Retinal pigment epithelial cell (primary cell): ENCODE data around the gene ACP1.

Experiments
- DNase-seq: peaks from one replicate; pipeline ENCODE4 v3.0.0-alpha.2; 2010; ENCODE audit warnings: low read depth
- H3K4me3 ChIP-seq: 2 replicates; pipeline ENCODE4 v1.5.1; 2011; ENCODE audit warnings: mild to moderate bottlenecking, low read length, control low read depth, moderate library complexity
- CTCF ChIP-seq: conservative IDR thresholded peaks from 2 replicates; pipeline ENCODE4 v1.5.1; 2011; ENCODE audit warnings: low read depth, low read length, control low read depth, inconsistent platforms

The ACP1 gene

GRCh38 chr2:285531-285930 is 20.8 kb downstream of the ACP1 start:
- H3K4me3 ChIP-seq, result no peak overlapping the region
- no peak for TF ChIP-seq CTCF
- DNase-seq, result no peak

- no peak for TF ChIP-seq CTCF
- no peak overlapping the region for H3K4me3 ChIP-seq
- no peak for DNase-seq
These were observed 21.3 kb downstream of the ACP1 start for GRCh38 chr2:286035-286434.

- H3K4me3 ChIP-seq, result no peak overlapping the region
- no peak for DNase-seq
- TF ChIP-seq CTCF, result no peak
These were observed 22.1 kb downstream of the ACP1 start for GRCh38 chr2:286774-287392.

- H3K4me3 ChIP-seq, result no peak overlapping the region
- no peak for TF ChIP-seq CTCF
- DNase-seq, result no peak
These were observed 22.7 kb downstream of the ACP1 start for GRCh38 chr2:287471-287885.

- H3K4me3 ChIP-seq, result no peak within 1 kb of the TSS
- no peak for DNase-seq
- TF ChIP-seq CTCF, result no peak
These were observed 23.4 kb downstream of the ACP1 start, which contains the start of gene ALKAL2 for GRCh38 chr2:287911-288757. Gene ALKAL2 (minus strand): TSS chr2:288091. CDS start chr2:287835, 256 bp downstream.

GRCh38 chr2:288758-289361 is 24.1 kb downstream of the ACP1 start:
- no peak overlapping the region for H3K4me3 ChIP-seq
- no peak for DNase-seq
- no peak for TF ChIP-seq CTCF
